DND-41 (cell line): ENCODE measurements around the gene RPUSD4.

ENCODE experiments used
- ATAC-seq: fragments of 200-7000 bp; cut with Tn5 transposase; 3 replicates; pipeline ENCODE4 v1.9.1; 2021; ENCODE audit warnings: low read depth; ENCODE audit not compliant: insufficient read depth
- DNase-seq: peaks from one replicate; pipeline ENCODE4 v3.0.0-alpha.2; 2020
- H2AFZ ChIP-seq: 2 replicates; pipeline ENCODE4 v1.6.0; 2012; ENCODE audit warnings: low read depth, low read length
- H3K27ac ChIP-seq: 2 replicates; pipeline ENCODE4 v1.5.1; 2012; ENCODE audit warnings: low read length, inconsistent platforms
- H3K27me3 ChIP-seq: fragments of 200-600 bp; sonication (generic); 2 replicates; pipeline ENCODE4 v1.6.0; 2012; ENCODE audit warnings: low read length, mild to moderate bottlenecking, inconsistent platforms; ENCODE audit not compliant: insufficient read depth, poor library complexity
- H3K36me3 ChIP-seq: 2 replicates; pipeline ENCODE4 v1.5.1; 2012; ENCODE audit warnings: low read length, inconsistent platforms; ENCODE audit not compliant: insufficient read depth
- H3K4me1 ChIP-seq: 2 replicates; pipeline ENCODE4 v1.5.1; 2012; ENCODE audit warnings: mild to moderate bottlenecking, low read length; ENCODE audit not compliant: insufficient read depth
- H3K4me2 ChIP-seq: 2 replicates; pipeline ENCODE4 v1.6.0; 2012; ENCODE audit warnings: mild to moderate bottlenecking, moderate library complexity, low read length, inconsistent platforms; ENCODE audit not compliant: insufficient read depth
- H3K4me3 ChIP-seq, 2 experiments: fragments of 200-600 bp in 1 of 2; shearing (Covaris generic) in 1 of 2; 2 replicates each; pipeline ENCODE4 v1.5.1; 2012 to 2016; ENCODE audit warnings: inconsistent platforms in 2 of 2, low read length in 2 of 2, mild to moderate bottlenecking in 2 of 2, low read depth in 1 of 2, moderate library complexity in 1 of 2
- H3K79me2 ChIP-seq: 2 replicates; pipeline ENCODE4 v1.6.0; 2012; ENCODE audit warnings: low read length, inconsistent platforms; ENCODE audit not compliant: insufficient read depth
- H3K9ac ChIP-seq: 2 replicates; pipeline ENCODE4 v1.6.0; 2012; ENCODE audit warnings: low read depth, mild to moderate bottlenecking, inconsistent platforms, low read length, moderate library complexity
- H3K9me3 ChIP-seq: 2 replicates; pipeline ENCODE4 v1.5.1; 2012; ENCODE audit warnings: low read length, moderate library complexity, mild to moderate bottlenecking, inconsistent platforms; ENCODE audit not compliant: insufficient read depth, severe bottlenecking
- H4K20me1 ChIP-seq: 2 replicates; pipeline ENCODE4 v1.6.0; 2012; ENCODE audit warnings: low read length; ENCODE audit not compliant: insufficient read depth
- CTCF ChIP-seq: IDR thresholded peaks from 2 replicates; pipeline ENCODE4 v1.5.1; 2012; ENCODE audit warnings: borderline replicate concordance, low read length, moderate library complexity, mild to moderate bottlenecking; ENCODE audit not compliant: poor library complexity, severe bottlenecking; ENCODE audit errors: extremely low read depth
- EZH2 ChIP-seq: IDR thresholded peaks from 3 replicates; pipeline ENCODE4 v1.6.1; 2012; ENCODE audit warnings: borderline replicate concordance, low read depth, mild to moderate bottlenecking, moderate library complexity, low read length, inconsistent platforms; ENCODE audit not compliant: severe bottlenecking

Gene RPUSD4

GRCh38 chr11:126216526-126217305 lies 5.3 kb upstream of the RPUSD4 start:
- no peaks in the 10 kb centered on the region for H3K36me3 ChIP-seq
- no peak overlapping the region for H3K4me2 ChIP-seq
- TF ChIP-seq CTCF = no peak
- no peak for TF ChIP-seq EZH2
- peaks cover 91% of the 10 kb centered on the region for H3K79me2 ChIP-seq
- DNase-seq (no peak), ATAC-seq (no peak)
- no peak overlapping the region for H3K9ac ChIP-seq
- H2AFZ ChIP-seq = no peak overlapping the region
- H3K27ac ChIP-seq = no peak overlapping the region
- H3K4me3 ChIP-seq = no peak overlapping the region
- H3K4me1 ChIP-seq = peaks cover 17% of the 10 kb centered on the region
- H3K27me3 ChIP-seq = no peaks in the 10 kb centered on the region
- no peaks in the 10 kb centered on the region for H3K9me3 ChIP-seq
- peaks cover 4% of the 10 kb centered on the region; the same call in 1 of the 2 replicates for H4K20me1 ChIP-seq

DNA sequence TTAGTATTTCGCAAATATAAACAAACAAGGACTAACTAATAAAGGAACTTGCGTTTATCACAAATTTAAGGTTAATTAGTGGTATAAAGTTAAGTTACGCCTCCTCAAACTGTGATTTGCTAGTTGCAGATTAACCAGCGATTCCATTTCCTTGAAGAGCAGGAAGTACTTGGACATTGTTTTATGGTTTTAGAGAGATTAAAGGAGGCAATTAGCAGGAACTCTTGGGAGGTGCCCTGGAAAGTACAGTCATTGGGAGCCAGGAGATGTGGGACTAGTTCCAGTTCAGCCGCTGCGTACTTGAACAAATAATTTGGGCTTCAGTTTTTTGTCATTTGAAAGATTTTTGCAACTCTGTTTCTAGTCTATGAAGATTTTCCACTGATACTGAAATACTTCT lies 3.4 kb upstream of the RPUSD4 start:
- no peak overlapping the region for H3K9ac ChIP-seq
- peaks cover 29% of the 10 kb centered on the region for H3K4me1 ChIP-seq
- no peak for TF ChIP-seq EZH2
- no peak for TF ChIP-seq CTCF
- H2AFZ ChIP-seq = no peak overlapping the region
- no peak overlapping the region for H3K4me2 ChIP-seq
- no peak overlapping the region for H3K4me3 ChIP-seq
- H3K9me3 ChIP-seq = no peaks in the 10 kb centered on the region
- peaks cover 3% of the 10 kb centered on the region for H3K36me3 ChIP-seq
- no peaks in the 10 kb centered on the region for H3K27me3 ChIP-seq
- no peaks in the 10 kb centered on the region; the same call in 1 of the 2 replicates for H4K20me1 ChIP-seq
- no peak for ATAC-seq
- no peak for DNase-seq
- no peak overlapping the region for H3K27ac ChIP-seq
- peaks cover 90% of the 10 kb centered on the region for H3K79me2 ChIP-seq

DNA sequence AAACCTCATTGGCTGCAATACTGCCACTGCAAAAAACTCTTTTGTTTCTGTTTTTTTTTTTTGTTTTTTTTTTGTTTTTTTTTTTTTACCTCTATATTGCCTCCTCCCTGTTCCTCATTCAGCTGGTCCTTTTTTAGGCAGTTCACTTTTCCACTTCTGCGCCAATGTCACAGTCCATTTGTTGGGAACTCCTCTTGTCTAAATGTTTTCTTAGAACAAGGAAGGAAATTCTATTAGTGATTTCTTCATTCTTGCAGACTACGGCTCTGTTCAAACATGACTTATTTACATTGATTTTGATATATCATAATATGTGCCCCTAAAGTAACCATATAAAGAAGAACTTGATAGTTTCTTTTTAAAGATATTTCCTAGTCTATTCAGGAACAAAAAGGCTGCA lies 3.0 kb upstream of the RPUSD4 start:
- ATAC-seq (no peak), DNase-seq (no peak)
- H3K4me3 ChIP-seq = no peak overlapping the region
- no peak overlapping the region for H3K9ac ChIP-seq
- no peak overlapping the region for H3K4me2 ChIP-seq
- H3K36me3 ChIP-seq = peaks cover 7% of the 10 kb centered on the region
- no peak for TF ChIP-seq CTCF
- TF ChIP-seq EZH2 = no peak
- no peak overlapping the region for H2AFZ ChIP-seq
- no peaks in the 10 kb centered on the region for H3K27me3 ChIP-seq
- H3K79me2 ChIP-seq = peaks cover 91% of the 10 kb centered on the region
- no peaks in the 10 kb centered on the region for H3K9me3 ChIP-seq
- no peaks in the 10 kb centered on the region; the same call in 1 of the 2 replicates for H4K20me1 ChIP-seq
- peaks cover 33% of the 10 kb centered on the region for H3K4me1 ChIP-seq
- H3K27ac ChIP-seq = no peak overlapping the region
